Brain microvascular endothelial cell (primary cell): ENCODE data around the gene LTF.

Experiments
- DNase-seq: peaks from one replicate; pipeline ENCODE4 v3.0.0-alpha.2; 2020
- H3K27ac ChIP-seq: fragments of 250-450 bp; sonication (Bioruptor Pico); 2 replicates; pipeline ENCODE4 v1.5.1; 2020; ENCODE audit warnings: mild to moderate bottlenecking, moderate library complexity
- H3K27me3 ChIP-seq: fragments of 250-450 bp; sonication (Bioruptor Pico); replicated peaks from 2 replicates; pipeline ENCODE4 v1.5.1; 2020; ENCODE audit warnings: mild to moderate bottlenecking
- H3K36me3 ChIP-seq: fragments of 250-450 bp; sonication (Bioruptor Pico); replicated peaks from 2 replicates; pipeline ENCODE4 v1.5.1; 2020; ENCODE audit warnings: mild to moderate bottlenecking
- H3K4me3 ChIP-seq: 2 replicates; pipeline ENCODE4 v1.5.1; 2011; ENCODE audit warnings: low read depth, mild to moderate bottlenecking, control low read depth, low read length, moderate library complexity
- CTCF ChIP-seq: IDR thresholded peaks from 2 replicates; pipeline ENCODE4 v1.5.1; 2011; ENCODE audit warnings: low read depth, mild to moderate bottlenecking, moderate library complexity, low read length, control low read depth, inconsistent platforms; ENCODE audit errors: missing control alignments
- in situ Hi-C: cut with HindIII; loops from 2 replicates; pipeline ENCODE4 v1.10.0; 2017; ENCODE audit warnings: low sequenced_read_pairs, low pct_ligation_motif_present

Gene LTF

GRCh38 chr3:46400846-46401245 is 63.9 kb downstream of the LTF start:
- Histone ChIP-seq H3K36me3 (no peaks in the 10 kb centered on the region), H3K4me3 (no peak overlapping the region), H3K27ac (no peak overlapping the region), H3K27me3 (no peaks in the 10 kb centered on the region)
- no peak for DNase-seq
- in situ Hi-C loops, result no loop called here
- TF ChIP-seq CTCF, result no peak

GRCh38 chr3:46400000-46400734 is 64.5 kb downstream of the LTF start:
- TF ChIP-seq CTCF, result no peak
- peak; percentile 90 for DNase-seq
- Histone ChIP-seq H3K36me3 (no peaks in the 10 kb centered on the region), H3K27me3 (no peaks in the 10 kb centered on the region), H3K4me3 (no peak overlapping the region), H3K27ac (peak overlapping the region; percentile 51)
- in situ Hi-C loops, result no loop called here

- Histone ChIP-seq H3K27me3 (no peaks in the 10 kb centered on the region), H3K27ac (no peak overlapping the region), H3K36me3 (no peaks in the 10 kb centered on the region), H3K4me3 (no peak overlapping the region)
- in situ Hi-C loops, result no loop called here
- DNase-seq, result no peak
- TF ChIP-seq CTCF, result no peak
Observed at GRCh38 chr3:46399557-46399956, 65.1 kb downstream of the LTF start.

GRCh38 chr3:46399098-46399497 is 65.6 kb downstream of the LTF start:
- in situ Hi-C loops, result no loop called here
- no peak for TF ChIP-seq CTCF
- H3K36me3 ChIP-seq, result no peaks in the 10 kb centered on the region
- no peaks in the 10 kb centered on the region for H3K27me3 ChIP-seq
- no peak for DNase-seq
- H3K27ac ChIP-seq, result no peak overlapping the region
- no peak overlapping the region for H3K4me3 ChIP-seq

GRCh38 chr3:46398186-46398955 is 66.3 kb downstream of the LTF start:
- Histone ChIP-seq H3K4me3 (no peak overlapping the region), H3K27ac (no peak overlapping the region), H3K36me3 (no peaks in the 10 kb centered on the region), H3K27me3 (no peaks in the 10 kb centered on the region)
- DNase-seq, result no peak
- TF ChIP-seq CTCF, result no peak
- in situ Hi-C loops, result no loop called here
